Measurements from ENCODE around the gene APIP.

APIP gene

DNA sequence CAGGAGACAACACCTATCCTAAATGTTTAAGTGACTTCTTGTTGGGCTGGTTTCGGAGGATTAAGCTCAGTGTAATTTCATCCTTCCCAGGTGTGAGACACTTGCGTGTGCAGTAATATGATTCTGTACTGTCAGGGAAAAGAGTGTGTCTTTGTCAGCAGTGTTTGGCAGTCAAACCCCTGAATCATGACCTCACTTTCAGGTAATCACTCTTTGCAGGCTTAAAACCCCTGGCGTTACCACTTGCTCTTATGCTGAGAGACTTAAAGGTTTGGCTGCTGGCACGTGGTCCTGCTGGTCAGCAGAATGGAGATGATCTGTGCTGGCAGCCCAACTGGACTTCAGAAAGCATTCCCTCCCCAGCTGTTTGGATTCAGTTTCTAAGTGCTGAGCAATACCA lies 56.1 kb downstream of the APIP start:
- TF ChIP-seq CTCF (IDR thresholded peaks at IDR 0.05): no peak

DNA sequence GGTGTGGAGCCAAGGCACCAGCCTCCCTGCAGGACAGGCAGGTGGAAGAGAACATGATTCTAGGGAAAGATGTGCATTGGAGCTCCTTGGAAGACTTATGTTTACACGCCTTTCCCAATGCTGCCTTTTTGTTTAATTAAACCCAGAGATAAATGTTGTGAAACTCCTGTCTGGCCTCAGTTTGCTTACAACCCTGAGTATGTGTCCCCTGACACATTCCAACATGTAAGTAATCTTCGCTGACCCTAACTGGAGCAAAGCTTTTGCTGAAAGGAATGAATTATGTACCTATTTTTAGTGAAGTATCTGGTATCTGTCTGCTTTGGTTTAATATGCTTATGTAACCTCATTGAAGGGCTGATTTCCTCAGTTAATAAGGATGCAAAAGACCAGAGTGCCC lies 56.7 kb downstream of the APIP start:
- TF ChIP-seq CTCF (IDR thresholded peaks at IDR 0.05): no peak

DNA sequence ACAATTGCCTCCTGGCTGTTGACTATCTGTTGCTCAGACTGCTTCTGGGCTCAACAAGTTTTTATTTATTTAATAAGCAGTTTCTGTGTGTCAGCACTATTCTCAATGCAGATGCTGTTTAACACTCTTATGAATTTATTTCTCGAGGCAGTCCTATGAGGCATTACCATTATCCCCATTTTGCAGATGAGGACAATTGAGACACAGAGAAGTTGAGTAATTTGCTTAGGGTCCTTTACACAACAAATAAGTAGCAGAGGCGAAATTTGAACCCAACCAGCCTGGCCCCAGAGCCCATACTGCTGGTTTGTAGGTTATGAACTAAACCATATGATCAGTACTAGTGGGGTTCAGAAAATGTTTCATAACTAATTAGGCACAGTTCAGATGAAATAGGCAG lies 58.7 kb downstream of the APIP start:
- TF ChIP-seq CTCF (IDR thresholded peaks at IDR 0.05): no peak

GRCh38 chr11:34856251-34856650 lies 59.9 kb downstream of the APIP start:
- no peak for TF ChIP-seq CTCF (IDR thresholded peaks at IDR 0.05)

- TF ChIP-seq CTCF (IDR thresholded peaks at IDR 0.05): no peak
Measured at GRCh38 chr11:34855754-34856095, 60.5 kb downstream of the APIP start.

DNA sequence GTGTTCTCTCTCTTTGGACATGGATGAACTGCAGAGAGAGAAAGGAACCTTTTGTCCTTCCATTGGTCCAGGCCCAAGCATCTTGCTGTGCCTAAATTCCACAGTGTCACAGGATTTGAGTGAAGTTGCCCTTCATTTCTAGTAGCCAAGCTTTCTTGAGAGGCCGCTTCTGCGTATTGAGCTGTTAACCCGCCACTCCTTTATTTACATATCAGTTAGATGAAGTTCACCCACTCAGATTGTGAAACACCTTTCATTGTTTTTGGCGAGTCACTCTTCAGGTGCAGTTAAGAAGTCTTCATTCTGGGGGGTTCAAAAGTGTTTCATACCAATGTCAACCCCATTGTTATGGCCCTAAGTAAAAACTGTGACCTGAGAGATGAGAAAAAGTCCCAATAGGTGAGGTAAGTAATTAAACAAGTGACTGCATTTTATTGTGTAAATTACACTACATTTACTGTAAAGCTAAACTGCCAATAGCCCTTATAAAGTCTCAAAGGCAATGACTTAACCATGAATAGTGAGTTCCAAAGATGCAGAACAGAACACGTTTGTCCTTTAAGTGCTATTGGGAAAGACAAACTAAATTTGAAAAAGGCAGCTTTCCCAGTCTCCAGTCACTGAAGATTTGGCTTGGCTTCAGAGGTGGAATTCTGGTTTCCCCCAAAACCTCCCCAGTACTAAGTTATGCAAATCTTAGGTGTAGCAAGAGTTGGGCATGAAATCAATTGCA lies 61.0 kb downstream of the APIP start:
- TF ChIP-seq CTCF (IDR thresholded peaks at IDR 0.05): no peak

GRCh38 chr11:34851916-34852315 lies 64.3 kb downstream of the APIP start:
- TF ChIP-seq CTCF (IDR thresholded peaks at IDR 0.05): no peak

DNA sequence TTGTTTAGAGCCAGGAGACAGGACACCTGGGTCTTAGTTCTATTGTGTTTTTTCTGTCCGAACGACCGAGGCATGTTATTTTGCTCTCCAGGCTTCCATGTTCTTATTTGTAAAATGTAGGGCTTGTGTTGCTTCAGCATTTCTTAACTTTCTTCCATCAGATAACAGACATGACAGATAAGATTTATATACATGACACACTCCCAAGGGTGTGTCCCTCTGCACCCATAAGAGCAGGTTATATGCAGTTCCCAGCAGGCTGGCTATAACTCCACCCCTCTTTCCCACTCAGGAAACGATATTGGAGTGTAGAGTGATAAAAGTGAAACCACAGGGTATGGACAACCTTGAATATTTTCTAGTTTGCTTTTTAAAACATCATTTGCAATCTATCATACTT lies 65.8 kb downstream of the APIP start:
- no peak for TF ChIP-seq CTCF (IDR thresholded peaks at IDR 0.05)
